Measurements from ENCODE around the gene MYMK.
"Not testable (repeated sequence)": the region's sequence is repeated elsewhere in the genome, so short reads cannot be mapped to it uniquely, and the experiment has no call there.

Gene MYMK, protein sequence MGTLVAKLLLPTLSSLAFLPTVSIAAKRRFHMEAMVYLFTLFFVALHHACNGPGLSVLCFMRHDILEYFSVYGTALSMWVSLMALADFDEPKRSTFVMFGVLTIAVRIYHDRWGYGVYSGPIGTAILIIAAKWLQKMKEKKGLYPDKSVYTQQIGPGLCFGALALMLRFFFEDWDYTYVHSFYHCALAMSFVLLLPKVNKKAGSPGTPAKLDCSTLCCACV

DNA sequence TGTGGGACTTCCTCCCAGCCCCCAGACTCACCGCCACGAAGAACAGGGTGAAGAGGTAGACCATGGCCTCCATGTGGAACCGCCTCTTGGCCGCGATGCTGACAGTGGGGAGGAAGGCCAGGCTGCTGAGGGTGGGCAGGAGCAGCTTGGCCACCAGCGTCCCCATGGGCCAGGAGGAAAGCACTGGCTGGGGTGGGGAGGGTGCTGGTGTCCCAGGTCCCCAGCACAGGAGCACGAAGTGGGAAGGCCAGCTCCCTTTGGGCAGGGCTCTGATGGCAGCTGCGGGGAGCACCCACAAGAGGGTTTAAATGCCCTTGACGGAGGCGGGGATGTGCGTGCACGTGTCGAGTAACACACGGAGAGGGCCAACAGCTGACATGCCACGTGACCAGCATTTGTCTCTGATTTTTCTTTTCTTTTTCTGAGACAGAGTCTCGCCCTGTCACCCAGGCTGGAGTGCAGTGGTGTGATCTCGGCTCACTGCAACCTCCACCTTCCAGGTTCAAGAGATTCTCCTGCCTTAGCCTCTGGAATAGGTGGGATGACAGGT, at the start of gene MYMK:
TSS of gene MYMK (minus strand) at position 281 of the 550 bp plus-strand sequence. CDS start at position 166, 115 bp downstream.
- DNase-seq (ENCODE audit: low spot score), result no peak

DNA sequence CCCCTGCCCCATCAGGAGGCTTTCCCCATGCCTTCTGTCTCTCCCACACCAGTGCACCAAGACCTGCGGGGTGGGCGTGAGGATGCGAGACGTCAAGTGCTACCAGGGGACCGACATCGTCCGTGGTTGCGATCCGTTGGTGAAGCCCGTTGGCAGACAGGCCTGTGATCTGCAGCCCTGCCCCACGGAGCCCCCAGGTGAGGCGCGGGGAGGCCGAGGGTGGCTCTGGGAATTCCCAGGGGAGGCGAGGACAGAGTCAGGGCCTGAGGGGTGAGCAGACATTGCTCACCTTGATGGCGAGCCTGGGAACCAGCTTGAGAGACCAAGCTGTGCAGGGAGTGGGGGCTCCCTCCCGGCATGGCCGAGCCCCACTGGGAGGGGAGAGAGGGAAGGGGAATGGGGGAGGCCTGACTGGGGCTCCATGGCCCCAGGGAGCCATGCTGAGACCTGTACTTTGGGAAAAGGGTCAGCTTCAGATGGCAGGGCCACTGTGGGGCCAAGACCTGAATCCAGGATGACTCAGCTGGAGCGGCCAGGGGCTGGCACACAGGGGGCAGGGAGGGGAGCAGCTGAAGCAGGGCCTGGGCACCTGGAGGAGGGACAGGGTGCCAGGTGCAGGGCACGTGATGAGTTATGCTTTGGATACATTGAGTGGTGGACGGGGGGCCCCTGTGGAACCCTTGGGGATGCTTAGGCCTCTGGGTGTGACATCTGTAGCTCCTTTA, 49.2 kb upstream of the MYMK start:
- DNase-seq (ENCODE audit: low spot score), result no peak

DNA sequence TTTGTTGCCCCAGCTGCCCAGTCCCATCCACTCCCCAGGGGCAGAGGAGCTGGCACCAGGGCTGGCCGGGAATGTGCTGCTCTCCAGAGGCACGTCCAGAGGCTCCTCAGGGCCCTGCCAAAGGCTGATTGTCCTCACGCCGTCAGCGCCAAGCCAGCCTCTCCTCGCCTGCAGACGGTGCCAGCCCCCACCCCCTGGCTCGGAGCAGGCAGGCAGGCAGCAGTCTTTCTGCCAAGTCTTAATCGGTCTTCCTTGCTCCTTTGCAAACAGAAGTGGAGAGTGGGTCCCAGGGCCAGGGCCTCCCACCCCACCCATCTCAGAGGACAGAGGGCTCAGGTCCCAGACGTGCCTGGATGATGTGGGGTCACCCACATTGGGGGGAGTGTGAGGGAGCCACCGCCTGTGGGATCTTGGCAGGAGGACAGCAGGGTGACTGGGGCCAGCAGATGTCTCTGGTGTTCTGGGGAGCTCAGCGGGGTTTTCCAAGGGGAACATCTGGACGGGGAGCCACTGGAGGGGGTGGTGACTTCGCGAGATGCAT, 48.1 kb upstream of the MYMK start:
- no peak for DNase-seq (ENCODE audit: low spot score)

DNA sequence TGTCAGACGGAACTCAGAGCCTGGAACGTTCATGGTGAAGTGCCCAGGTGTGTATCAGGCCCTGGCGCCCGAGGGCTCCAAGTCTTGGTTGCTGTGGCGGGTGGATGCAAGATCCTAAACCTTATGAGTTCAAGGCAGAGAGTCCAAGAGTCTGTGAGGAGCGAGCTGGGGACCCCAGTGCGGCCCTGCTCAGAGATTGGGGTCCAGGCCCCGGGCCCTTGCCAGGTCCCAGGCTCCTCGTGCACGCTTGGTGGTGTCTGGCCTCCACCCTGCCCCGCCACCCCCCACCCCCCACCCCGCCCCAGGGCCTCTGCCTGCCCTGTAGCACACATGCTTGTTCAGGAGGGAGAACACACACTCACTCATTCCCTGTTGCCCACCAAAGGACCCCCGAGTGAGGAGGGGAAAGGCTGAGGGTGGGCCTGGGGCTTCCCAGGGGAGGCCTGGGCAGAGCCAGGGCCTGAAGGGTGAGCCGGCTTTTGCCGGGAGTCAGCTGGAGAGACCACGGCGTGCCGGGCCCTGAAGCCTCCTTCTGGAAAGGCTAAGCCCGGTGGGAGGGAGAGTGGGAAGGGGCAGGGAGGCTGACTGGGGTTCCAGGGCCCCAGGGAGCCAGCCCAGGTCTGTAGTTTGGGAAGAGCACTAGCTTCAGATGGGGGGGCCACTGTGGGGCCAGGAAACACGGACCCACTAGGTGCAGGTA, 47.3 kb upstream of the MYMK start:
- DNase-seq (ENCODE audit: low spot score), result no peak

DNA sequence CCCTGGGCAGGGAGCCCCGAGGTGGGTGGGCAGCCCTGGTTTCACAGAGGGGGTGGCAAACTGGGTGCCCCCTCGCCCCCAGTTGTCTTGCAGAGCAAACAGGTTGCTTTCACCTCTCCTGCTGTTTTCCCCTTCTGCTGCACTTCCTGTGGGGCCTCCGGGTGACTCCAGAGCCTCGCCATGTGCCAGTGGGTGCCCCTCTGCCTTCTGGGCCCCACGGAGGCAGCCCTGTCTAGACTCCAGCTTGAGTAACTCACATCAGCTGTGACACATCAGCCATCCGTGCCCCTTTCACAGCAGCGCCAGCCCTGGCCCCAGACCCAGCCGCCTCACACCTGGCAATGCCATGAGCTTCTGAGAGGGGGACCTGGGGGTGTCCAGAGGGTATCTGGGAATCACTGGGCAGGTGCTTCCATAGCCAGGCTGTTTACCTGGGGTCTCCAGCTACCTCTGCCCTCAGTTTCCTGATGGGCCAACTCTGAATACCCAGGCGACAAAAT, 46.7 kb upstream of the MYMK start:
- DNase-seq (ENCODE audit: low spot score), result no peak

DNA sequence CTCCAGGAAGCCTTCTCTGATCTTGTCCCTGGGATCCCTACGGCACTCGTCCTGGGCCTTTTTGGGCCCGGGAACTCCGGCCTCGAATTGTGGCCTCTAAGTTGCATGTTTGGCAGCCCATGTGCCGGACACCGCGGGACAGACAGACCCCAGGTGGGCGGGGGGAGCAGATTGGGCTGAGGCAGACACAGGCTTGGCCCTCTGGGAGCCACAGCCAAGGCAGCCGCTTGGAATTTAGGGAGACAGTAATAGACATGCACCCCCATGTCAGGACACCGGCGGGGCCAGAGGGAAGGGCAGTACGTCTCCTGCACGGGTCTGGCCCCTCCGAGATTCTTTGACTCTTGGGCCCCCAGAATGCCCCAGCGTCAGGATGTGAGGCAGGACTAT, 45.9 kb upstream of the MYMK start:
- no peak for DNase-seq (ENCODE audit: low spot score)

DNA sequence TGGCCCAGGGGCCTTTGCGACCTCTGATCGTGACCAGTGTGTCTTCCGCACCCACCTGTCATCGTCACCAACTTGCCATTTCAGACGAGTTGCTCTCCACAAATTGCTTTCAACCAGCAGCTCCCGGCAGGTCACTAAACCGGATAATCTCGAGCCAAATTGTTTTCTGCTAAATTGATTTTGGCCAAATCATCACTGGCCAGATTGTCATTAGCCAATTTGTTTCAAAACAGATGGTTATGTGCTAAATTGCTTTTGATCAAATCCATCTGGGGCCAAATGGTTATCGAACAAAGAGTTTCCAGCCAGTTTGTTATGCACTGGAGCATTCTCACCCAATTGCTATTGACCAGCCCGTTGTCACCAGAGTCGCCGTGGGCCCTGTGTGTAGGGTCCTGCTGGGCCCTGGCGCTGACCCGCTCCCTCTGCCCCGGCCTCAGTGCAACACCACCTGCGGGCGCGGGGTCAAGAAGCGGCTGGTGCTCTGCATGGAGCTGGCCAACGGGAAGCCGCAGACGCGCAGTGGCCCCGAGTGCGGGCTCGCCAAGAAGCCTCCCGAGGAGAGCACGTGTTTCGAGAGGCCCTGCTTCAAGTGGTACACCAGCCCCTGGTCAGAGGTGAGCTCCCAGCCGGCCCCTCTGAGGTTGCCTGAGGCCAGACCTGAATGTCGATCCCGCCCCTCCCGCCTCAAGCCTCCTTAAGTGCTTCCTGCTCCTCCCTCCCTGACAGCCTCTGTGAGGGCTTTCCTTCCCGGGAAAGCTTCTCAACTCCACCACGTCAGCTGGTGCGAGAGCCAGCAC, 45.3 kb upstream of the MYMK start:
- DNase-seq (ENCODE audit: low spot score), result no peak

DNA sequence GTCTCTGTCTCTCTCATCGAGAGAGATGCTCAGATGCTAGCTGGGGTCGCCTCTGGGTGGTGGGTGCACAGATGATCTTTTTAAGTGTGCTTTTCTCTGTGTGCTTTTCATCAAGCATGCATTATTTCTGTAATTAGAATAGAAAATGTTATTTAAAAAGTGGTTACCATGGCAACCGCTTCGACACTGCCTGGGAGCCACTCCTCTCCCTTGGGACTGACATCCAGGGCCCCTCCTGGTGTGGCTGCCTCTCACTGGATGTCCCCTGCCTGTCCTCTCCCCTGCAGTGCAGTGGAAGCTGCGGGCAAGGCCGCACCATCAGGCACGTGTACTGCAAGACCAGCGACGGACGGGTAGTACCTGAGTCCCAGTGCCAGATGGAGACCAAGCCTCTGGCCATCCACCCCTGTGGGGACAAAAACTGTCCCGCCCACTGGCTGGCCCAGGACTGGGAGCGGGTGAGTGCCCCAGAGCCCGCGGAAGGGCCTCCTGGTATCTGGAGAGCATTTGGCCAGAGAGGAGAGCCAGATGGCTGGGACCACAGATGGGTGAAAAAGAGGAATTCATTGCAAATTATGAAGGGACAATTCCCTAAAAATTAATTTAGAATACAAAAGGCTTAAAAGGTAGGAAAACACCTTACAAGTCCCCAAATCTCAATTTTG, 44.5 kb upstream of the MYMK start:
- DNase-seq (ENCODE audit: low spot score), result no peak

DNA sequence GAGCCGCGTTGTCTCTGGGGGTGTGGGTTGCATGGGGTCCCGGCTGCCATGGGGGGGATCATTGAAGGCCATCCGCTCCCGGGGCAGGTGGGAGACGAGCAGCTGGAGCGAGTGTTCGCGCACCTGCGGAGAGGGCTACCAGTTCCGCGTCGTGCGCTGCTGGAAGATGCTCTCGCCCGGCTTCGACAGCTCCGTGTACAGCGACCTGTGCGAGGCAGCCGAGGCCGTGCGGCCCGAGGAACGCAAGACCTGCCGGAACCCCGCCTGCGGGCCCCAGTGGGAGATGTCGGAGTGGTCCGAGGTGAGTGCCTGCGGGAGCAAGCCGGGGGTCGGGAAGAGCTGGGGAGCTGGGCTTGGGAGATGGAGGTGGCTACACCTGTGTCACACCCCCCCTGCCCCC, 43.4 kb upstream of the MYMK start:
- DNase-seq (ENCODE audit: low spot score), result no peak

DNA sequence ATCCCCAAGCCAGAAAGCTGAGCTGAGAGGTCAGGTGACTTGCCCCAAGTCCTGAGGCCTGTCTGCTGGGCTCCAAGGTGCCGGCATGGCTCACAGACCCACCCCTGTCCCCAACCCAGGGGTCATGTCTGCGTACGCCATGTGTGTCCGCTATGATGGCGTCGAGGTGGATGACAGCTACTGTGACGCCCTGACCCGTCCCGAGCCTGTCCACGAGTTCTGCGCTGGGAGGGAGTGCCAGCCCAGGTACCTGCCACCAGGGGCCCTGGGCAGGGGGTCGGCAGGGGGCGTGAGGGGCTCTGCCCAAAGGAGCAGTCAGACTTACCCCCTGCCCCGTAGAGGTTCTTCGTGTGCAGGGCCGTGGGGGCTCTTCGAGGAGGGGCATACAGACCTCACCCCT, 42.1 kb upstream of the MYMK start:
- no peak for DNase-seq (ENCODE audit: low spot score)

DNA sequence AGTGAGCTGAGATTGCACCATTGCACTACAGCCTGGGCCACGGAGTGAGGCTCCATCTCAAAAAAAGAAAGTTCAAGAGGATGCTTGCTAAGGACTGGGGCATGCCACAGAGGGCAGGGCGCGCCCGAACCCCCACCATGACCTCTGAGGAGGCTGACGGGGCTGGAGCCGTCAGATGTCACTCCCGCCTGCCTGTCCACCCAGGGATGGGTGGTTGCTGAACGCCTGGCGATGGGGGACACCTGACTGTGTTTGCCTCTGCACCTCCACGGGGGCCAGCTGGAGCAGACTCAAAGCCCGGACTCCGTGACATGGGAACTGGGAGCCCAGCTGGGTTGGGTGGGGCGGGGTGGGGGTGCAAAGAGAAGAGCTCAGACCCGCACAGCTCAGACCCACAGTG, 41.6 kb upstream of the MYMK start:
- DNase-seq (ENCODE audit: low spot score), result no peak

DNA sequence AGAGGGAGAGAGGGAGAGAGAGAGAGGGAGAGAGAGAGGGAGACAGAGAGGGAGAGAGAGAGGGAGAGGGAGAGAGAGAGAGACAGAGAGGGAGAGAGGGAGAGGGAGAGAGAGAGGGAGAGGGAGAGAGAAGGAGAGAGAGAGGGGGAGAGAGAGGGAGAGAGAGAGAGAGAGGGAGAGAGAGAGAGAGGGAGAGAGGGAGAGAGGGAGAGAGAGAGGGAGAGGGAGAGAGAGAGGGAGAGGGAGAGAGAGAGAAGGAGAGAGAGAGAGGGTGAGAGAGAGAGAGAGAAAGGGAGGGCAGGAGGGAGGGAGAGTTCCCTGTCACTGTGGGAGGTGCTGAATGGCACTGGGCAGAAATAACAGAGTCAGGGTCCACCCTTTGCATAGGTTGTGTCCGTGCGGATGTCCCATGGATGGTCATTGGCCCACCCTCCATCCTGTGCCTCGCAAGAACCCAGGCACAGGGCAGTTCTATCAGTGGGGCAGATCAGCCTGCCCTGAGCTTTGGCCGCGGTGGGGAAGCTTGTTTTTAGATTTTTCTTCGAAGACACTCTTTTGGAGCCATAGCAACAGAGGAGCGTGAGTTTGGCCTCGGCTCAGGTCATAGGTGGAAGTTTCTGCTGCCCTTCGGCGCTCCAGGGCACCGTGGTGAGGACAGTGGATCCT, 39.8 kb upstream of the MYMK start:
- no peak for DNase-seq (ENCODE audit: low spot score)

DNA sequence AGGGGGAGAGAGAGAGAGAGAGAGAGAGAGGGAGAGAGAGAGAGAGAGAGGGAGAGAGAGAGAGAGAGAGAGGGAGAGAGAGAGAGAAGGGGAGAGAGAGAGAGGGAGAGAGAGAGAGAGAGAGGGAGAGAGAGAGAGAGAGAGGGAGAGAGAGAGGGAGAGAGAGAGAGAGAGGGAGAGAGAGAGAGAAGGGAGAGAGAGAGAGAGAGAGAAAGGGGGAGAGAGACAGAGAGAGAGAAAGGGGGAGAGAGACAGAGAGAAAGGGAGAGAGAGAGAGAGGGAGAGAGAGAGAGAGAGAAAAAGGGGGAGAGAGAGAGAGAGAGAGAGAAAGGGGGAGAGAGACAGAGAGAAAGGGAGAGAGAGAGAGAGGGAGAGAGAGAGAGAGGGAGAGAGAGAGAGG, 39.1 kb upstream of the MYMK start:
- not testable (repeated sequence) for DNase-seq (ENCODE audit: low spot score)

DNA sequence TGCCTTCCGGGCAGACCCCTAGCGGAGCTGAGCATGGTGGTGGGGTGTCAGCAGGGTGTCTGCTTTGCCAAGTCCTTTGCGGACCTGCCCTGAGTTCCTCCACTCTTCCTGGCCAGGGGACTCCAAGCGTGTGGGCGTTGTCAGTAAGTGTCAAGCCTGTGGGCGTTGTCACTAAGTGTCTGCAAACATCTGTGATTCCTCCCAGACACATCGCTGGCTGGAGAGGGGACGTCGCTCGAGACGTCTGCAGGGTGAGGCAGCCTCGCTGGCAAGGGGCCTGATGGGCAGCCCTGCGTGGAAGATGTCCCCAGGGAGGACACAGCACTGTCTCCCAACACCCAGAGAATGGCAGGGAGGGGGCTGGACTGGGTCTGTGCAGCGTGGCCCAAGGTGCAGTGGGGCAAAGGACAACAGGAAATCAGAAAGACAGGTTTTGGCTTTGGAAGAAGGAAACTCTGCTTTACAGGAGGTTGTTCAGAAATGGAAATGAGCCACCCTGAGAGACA, 38.6 kb upstream of the MYMK start:
- DNase-seq (ENCODE audit: low spot score), result no peak

DNA sequence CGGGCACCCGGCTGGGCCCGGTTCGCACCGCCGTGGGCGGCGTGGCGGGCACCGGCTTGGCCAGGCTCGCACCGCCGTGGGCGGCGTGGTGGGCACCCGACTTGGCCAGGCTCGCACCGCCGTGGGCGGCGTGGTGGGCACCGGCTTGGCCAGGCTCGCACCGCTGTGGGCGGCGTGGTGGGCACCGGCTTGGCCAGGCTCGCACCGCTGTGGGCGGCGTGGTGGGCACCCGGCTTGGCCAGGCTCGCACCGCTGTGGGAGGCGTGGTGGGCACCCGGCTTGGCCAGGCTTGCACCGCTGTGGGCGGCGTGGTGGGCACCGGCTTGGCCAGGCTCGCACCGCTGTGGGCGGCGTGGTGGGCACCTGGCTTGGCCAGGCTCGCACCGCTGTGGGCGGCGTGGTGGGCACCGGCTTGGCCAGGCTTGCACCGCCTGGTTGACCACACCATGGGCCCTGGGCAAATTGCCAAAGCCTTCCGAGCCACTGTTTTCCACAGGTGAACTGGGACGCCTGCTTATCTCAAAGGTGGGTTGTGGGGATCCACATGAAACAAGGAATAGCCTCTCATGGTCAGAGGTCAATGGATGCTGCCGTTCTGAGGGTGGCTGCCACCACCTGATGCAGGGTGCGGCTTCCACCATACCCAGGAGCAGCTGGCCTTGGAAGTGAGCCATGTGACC, 38.0 kb upstream of the MYMK start:
- no peak for DNase-seq (ENCODE audit: low spot score)

DNA sequence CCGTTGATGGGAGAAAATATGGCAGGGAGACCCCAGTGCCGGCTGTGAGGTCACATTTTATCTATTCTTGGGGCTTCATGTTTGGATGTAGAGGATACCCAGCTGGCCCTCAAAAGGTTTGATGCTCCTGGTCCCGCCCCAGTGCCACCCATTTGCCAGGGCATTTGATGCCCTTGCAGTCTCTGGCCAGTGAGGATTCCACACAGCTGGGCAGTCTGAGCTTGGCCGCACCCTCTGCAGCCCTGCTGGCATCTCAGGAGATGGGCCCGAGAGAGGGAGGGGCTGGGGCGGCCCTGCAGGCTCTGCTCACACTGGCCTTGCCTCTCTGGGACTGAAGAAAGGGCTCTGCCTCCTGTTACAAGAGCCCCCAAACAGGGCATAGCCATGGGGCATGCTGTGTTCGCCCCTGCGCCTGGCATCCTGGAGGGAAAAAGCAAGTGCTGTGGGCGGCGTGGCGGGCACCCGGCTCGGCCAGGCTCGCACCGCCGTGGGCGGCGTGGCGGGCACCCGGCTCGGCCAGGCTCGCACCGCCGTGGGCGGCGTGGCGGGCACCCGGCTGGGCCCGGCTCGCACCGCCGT, 37.3 kb upstream of the MYMK start:
- no peak for DNase-seq (ENCODE audit: low spot score)

DNA sequence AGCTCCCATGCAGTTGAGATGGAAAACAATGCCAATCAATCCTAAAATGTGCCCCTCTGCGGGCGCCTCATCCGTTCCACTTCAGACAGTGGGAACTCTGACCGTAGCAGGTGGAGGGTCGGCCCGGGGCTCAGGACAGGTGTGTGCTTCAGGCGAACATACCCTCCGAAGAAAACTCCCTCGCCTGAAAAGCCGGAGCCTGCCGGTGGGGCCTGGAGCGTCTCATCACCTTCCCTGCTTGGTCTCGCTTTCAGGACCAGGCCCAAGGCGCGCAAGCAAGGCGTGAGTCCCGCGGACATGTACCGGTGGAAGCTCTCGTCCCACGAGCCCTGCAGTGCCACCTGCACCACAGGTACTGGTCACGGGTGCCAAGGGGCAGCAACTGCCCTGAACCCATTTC, 36.2 kb upstream of the MYMK start:
- DNase-seq (ENCODE audit: low spot score), result no peak

DNA sequence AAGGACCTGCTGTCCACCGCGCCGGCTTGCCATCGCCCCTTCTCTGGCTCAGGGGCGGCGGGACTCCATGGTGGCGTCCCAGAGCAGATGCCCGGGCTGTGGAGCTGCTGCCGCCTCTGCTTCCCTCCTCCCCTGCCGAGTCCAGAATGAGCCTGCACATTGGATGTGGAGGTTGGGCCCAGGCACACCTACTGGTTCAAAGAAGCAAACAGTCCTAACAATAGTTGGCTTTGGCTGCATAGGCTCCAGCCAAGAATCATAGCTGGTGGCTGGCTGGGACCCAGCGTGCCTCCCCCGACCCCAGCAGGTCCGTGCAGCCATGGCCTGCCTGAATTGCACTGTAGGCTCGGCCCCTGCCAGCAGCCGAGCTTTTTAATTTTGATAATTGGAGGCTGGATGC, 35.6 kb upstream of the MYMK start:
- no peak for DNase-seq (ENCODE audit: low spot score)
